HEK293 (cell line): ENCODE results near the gene ATP8B4.

Source experiments
- CTCF ChIP-seq: fragments of 450-650 bp; formaldehyde crosslinking; IDR thresholded peaks from 2 replicates; pipeline ENCODE4 v1.5.1; 2016; ENCODE audit warnings: missing biosample characterization, missing genetic modification characterization
- ZBTB17 ChIP-seq: fragments of 450-650 bp; formaldehyde crosslinking; IDR thresholded peaks from 2 replicates; pipeline ENCODE4 v1.5.1; 2016; ENCODE audit warnings: missing biosample characterization, missing genetic modification characterization
- ZNF174 ChIP-seq: fragments of 450-650 bp; formaldehyde crosslinking; IDR thresholded peaks from 2 replicates; pipeline ENCODE4 v1.5.0; 2017; ENCODE audit warnings: missing biosample characterization, mild to moderate bottlenecking, missing genetic modification characterization
- ZNF707 ChIP-seq: fragments of 450-650 bp; formaldehyde crosslinking; IDR thresholded peaks from 2 replicates; pipeline ENCODE4 v1.5.1; 2016; ENCODE audit warnings: missing biosample characterization, missing genetic modification characterization

DNA sequence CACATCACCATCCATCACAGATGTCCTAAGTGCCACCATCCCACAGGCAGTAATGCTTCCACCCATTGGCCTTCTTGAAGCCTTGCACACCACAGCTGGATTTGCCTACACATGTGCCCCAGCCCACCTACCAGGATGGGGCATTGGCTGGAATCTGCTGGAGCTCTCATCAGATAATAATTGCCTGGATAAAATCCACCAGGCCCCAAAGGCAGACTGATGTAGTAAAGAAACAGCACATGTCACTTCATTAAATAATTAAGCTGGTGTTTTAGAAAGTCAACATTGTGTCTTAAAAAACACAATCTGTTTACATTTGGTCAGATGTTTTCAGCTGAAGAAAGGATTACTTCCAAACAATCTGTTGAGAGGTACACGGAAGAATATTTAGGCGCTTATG, 229.5 kb downstream of the ATP8B4 start:
- TF ChIP-seq ZNF174 (tag by site-specific recombination), result no peak
- TF ChIP-seq CTCF (tag by site-specific recombination), result no peak
- no peak for TF ChIP-seq ZBTB17 (tag by site-specific recombination)
- TF ChIP-seq ZNF707 (tag by site-specific recombination), result no peak
